Activated naive CD8-positive, alpha-beta T cell (primary cell): ENCODE data around the gene CCND1.
"Not testable (repeated sequence)": the region's sequence is repeated elsewhere in the genome, so short reads cannot be mapped to it uniquely, and the experiment has no call there.

ENCODE experiments used
- H3K27ac Mint-ChIP-seq: one replicate; pipeline ENCODE4 v1.8.0; 2021; ENCODE audit warnings: mixed read lengths
- H3K27me3 Mint-ChIP-seq: one replicate; pipeline ENCODE4 v1.8.0; 2021; ENCODE audit warnings: mixed read lengths
- H3K36me3 Mint-ChIP-seq: one replicate; pipeline ENCODE4 v1.8.0; 2021; ENCODE audit warnings: mixed read lengths
- H3K4me1 Mint-ChIP-seq: one replicate; pipeline ENCODE4 v1.8.0; 2021; ENCODE audit warnings: low read depth, mixed read lengths
- H3K4me3 Mint-ChIP-seq: one replicate; pipeline ENCODE4 v1.8.0; 2021; ENCODE audit warnings: mild to moderate bottlenecking, mixed read lengths
- H3K9me3 Mint-ChIP-seq: one replicate; pipeline ENCODE4 v1.8.0; 2021; ENCODE audit warnings: low read depth, mixed read lengths

Gene CCND1

DNA sequence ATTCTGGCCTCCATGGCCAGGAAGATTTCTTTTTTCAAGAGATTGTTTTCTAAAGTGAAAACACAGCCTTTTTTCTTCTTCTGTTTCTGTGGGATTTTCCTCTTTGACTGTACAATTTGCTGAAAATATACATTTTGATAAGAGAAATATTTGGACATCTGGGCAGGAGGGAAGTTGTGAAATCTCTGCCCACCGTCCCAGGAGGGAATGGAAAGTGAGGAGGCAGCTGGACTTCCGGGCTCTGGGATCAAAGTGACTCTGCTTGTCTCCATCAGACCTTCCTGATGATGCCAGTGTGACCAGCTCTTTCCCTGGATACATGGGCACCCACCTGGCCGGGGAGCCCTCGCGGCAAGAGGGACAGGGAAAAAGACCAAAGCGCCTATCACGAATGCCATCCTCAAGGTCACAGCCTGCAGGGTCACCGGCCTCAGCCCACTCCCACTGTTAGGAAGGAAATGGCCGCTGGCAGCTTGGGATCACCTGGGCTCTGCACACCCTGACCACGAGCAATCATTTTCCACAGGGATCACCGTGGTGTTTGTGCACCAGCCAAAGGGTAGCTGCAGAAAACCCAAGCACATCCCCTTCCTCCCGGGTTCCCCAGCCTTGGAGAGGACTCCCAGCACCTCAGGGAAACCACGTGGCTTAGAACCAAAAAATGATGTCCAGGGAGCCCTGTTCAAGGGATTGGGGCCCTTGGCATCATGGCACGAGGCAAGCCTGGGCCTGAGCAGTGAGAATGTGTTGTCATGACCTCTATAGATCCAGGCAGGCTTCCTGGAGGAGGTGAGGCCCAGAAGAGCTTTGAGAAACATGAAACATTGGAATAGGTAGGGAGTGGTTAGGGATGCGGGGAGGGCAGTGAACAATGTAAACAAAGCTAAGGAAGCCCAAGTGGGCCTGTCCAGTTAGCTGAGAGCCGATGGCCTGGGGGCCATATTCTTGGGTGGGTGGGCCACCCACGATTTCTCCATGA is 29.1 kb upstream of the CCND1 start:
- H3K27me3 Mint-ChIP-seq, result peaks cover 4% of the 10 kb centered on the region
- H3K4me3 Mint-ChIP-seq, result no peak overlapping the region
- peaks cover 4% of the 10 kb centered on the region for H3K36me3 Mint-ChIP-seq
- H3K27ac Mint-ChIP-seq, result no peak overlapping the region
- H3K9me3 Mint-ChIP-seq, result peaks cover 7% of the 10 kb centered on the region
- no peaks in the 10 kb centered on the region for H3K4me1 Mint-ChIP-seq

DNA sequence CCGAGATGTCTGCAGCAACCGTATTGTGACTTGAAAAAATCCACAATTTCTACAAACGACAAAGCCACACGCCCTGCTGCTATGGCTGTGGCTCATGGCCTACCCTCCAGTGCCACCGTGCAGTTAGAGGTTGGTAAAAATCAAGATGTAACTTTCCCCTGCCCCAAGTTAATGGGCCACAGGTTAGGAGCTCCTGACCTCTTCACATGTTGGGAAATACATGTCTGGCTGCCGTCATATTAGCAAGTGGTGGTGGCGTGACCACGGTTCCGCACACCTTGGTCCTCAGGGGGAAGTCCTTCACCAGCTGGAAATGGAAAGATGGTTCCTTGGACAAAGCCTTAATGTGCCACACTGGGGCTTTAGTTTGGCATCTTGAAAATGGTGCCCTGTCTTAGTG is 27.4 kb upstream of the CCND1 start:
- H3K4me3 Mint-ChIP-seq, result no peak overlapping the region
- H3K27ac Mint-ChIP-seq, result no peak overlapping the region
- peaks cover 1% of the 10 kb centered on the region for H3K9me3 Mint-ChIP-seq
- H3K4me1 Mint-ChIP-seq, result no peaks in the 10 kb centered on the region
- H3K36me3 Mint-ChIP-seq, result peaks cover under 1% of the 10 kb centered on the region
- peaks cover 6% of the 10 kb centered on the region for H3K27me3 Mint-ChIP-seq

DNA sequence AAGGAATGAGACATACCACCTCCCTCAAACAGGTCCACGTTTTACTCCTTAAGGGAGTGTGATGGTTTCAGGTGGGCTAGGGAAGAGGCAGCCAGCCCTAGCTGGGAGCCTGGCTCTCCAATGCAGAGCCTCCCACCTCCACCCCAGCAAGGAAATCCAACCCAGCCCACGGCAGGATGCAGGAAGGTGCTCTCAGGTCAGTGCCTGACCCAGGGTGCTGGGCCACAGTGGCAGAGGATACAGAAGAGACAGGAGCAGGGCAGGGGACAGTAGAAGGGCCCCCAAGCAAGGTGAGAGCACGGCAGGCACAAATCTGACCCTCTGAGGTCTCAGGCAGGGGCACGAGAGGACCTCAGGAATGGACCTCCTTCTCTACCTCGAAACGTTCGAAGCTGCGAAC is 26.9 kb upstream of the CCND1 start:
- no peak overlapping the region for H3K4me3 Mint-ChIP-seq
- H3K27me3 Mint-ChIP-seq, result peaks cover 5% of the 10 kb centered on the region
- H3K9me3 Mint-ChIP-seq, result no peaks in the 10 kb centered on the region
- H3K27ac Mint-ChIP-seq, result no peak overlapping the region
- no peaks in the 10 kb centered on the region for H3K36me3 Mint-ChIP-seq
- no peaks in the 10 kb centered on the region for H3K4me1 Mint-ChIP-seq

DNA sequence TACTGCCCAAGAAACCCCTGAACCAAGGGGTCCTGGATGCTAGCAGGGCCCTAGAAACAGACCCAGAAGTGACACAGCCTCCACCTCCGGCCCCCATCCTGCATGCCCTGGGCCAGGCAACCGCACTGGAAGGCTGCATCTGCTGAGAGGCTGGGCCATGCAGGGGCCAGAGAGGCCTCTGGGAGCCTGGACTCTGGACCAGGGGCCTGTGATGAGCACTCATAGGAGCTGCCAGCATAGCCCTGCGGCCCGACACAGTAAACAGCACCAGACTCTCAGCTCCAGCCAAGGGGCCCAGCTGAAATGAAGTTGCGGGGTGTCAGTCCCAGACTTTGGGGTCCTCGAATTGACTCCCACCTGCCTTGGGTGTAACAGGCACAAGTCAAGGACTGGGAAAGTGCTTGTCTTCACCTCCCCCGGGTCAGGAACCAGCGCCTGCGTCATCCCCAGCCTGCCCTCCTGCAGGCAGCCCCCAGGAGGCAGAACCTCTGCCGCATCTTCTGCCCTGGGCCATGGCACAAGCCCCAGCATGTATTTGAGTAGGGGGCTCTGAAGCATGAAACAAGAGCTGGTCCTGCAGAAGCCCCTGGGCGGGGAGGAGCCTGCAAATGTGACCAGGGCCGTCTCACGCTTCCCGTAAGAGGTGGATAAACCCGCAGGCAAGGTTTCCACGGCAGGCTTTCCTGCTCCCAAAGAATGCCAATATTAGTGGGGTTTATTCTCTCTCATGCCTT is 25.2 kb upstream of the CCND1 start:
- no peaks in the 10 kb centered on the region for H3K36me3 Mint-ChIP-seq
- H3K4me1 Mint-ChIP-seq, result no peaks in the 10 kb centered on the region
- H3K9me3 Mint-ChIP-seq, result no peaks in the 10 kb centered on the region
- H3K27me3 Mint-ChIP-seq, result peaks cover 5% of the 10 kb centered on the region
- no peak overlapping the region for H3K4me3 Mint-ChIP-seq
- H3K27ac Mint-ChIP-seq, result no peak overlapping the region

GRCh38 chr11:69617220-69617619 is 23.7 kb upstream of the CCND1 start:
- Mint-ChIP-seq H3K27ac (no peak overlapping the region), H3K9me3 (no peaks in the 10 kb centered on the region), H3K4me3 (no peak overlapping the region), H3K36me3 (no peaks in the 10 kb centered on the region), H3K27me3 (peaks cover 5% of the 10 kb centered on the region), H3K4me1 (no peaks in the 10 kb centered on the region)

DNA sequence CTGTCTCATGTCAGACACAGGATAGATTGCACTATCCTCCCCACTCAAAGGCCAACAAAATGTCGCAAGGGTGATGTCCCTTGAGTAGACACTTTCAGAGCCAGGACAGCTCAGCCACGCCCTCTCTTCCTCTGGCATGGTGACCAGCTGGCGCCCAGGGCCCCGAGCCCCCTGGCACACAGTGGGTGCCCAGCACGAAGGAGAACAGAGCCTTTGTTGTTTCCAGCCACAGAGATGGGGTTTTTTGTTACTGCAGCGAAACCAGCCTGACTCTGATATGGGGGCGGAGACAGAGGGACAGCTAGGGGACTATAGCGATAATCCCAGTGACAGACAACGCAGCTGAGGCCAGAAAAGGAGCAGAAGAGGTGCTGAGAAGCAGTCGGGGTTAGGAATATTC is 23.3 kb upstream of the CCND1 start:
- no peak overlapping the region for H3K4me3 Mint-ChIP-seq
- H3K27ac Mint-ChIP-seq, result no peak overlapping the region
- no peaks in the 10 kb centered on the region for H3K4me1 Mint-ChIP-seq
- H3K9me3 Mint-ChIP-seq, result no peaks in the 10 kb centered on the region
- no peaks in the 10 kb centered on the region for H3K36me3 Mint-ChIP-seq
- peaks cover 5% of the 10 kb centered on the region for H3K27me3 Mint-ChIP-seq

DNA sequence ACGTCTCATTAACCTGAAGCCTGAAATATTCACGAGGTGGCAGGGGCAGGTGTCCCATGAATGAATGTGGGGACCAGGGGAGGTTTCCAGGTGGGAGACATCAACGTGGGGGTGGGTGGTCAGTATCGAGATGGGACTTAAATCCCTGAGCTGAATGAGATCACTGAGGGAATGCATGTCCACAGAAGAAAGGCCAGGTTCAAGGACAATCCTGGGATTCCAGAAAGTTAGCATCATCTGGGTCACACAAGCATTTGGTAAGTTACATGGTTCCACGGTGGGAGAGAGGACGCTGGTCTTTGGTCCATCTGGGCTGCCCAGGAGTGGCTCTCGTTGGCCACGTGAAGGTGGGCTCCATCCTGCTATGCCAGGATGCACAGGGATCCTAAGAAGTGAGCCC is 22.7 kb upstream of the CCND1 start:
- Mint-ChIP-seq H3K27ac (no peak overlapping the region), H3K4me1 (no peaks in the 10 kb centered on the region), H3K36me3 (no peaks in the 10 kb centered on the region), H3K9me3 (no peaks in the 10 kb centered on the region), H3K4me3 (no peak overlapping the region), H3K27me3 (peaks cover 5% of the 10 kb centered on the region)

DNA sequence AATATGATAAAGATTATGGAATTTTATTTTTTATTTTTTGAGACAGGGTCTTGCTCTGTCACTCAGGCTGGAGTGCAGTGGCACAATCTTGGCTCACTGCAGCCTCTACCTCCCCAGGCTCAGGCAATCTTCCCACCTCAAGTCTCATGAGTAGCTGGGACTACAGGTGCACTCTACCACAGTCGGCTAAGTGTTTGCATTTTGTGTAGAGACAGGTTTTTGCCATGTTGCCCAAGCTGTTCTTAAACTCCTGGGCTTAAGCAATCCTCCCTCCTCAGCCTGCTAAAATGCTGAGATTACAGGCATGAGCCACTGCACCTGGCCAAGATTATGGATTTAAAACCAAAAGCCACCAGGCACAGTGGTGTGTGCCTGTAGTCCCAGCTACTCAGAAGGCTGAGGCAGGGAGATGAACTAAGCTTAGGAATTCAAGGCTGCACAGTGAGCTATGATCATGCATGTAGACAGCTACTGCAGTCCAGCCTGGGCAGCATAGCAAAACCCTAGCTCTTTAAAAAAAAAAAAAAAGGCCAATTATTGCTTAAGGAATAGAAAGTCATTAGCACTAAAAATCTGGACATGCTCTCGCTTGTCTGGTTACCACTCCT is 20.2 kb upstream of the CCND1 start:
- H3K4me3 Mint-ChIP-seq, result no peak overlapping the region
- H3K9me3 Mint-ChIP-seq, result no peaks in the 10 kb centered on the region
- no peaks in the 10 kb centered on the region for H3K36me3 Mint-ChIP-seq
- H3K4me1 Mint-ChIP-seq, result no peaks in the 10 kb centered on the region
- no peak overlapping the region for H3K27ac Mint-ChIP-seq
- peaks cover 9% of the 10 kb centered on the region for H3K27me3 Mint-ChIP-seq

GRCh38 chr11:69622097-69622681 is 18.8 kb upstream of the CCND1 start:
- not testable (repeated sequence) for H3K9me3 Mint-ChIP-seq, H3K36me3 Mint-ChIP-seq, H3K4me3 Mint-ChIP-seq, H3K4me1 Mint-ChIP-seq, H3K27ac Mint-ChIP-seq
- peaks cover 12% of the 10 kb centered on the region for H3K27me3 Mint-ChIP-seq

- H3K4me1 Mint-ChIP-seq, result no peaks in the 10 kb centered on the region
- no peaks in the 10 kb centered on the region for H3K9me3 Mint-ChIP-seq
- no peak overlapping the region for H3K27ac Mint-ChIP-seq
Measured at GRCh38 chr11:69624293-69624692, 16.7 kb upstream of the CCND1 start.

GRCh38 chr11:69625476-69625875 is 15.5 kb upstream of the CCND1 start:
- Mint-ChIP-seq H3K4me1 (no peaks in the 10 kb centered on the region), H3K4me3 (no peak overlapping the region), H3K36me3 (peaks cover 6% of the 10 kb centered on the region), H3K9me3 (peaks cover 5% of the 10 kb centered on the region), H3K27ac (no peak overlapping the region), H3K27me3 (peaks cover 13% of the 10 kb centered on the region)

More at GRCh38 chr11:69624293-69624692, 16.7 kb upstream of the CCND1 start:
- no peak overlapping the region for H3K4me3 Mint-ChIP-seq
- H3K36me3 Mint-ChIP-seq, result no peaks in the 10 kb centered on the region
- peaks cover 9% of the 10 kb centered on the region for H3K27me3 Mint-ChIP-seq

- Mint-ChIP-seq H3K4me1 (no peaks in the 10 kb centered on the region), H3K4me3 (no peak overlapping the region), H3K9me3 (peaks cover 5% of the 10 kb centered on the region), H3K27ac (no peak overlapping the region), H3K36me3 (peaks cover 6% of the 10 kb centered on the region), H3K27me3 (peaks cover 13% of the 10 kb centered on the region)
Measured at GRCh38 chr11:69627551-69627950, 13.4 kb upstream of the CCND1 start.

DNA sequence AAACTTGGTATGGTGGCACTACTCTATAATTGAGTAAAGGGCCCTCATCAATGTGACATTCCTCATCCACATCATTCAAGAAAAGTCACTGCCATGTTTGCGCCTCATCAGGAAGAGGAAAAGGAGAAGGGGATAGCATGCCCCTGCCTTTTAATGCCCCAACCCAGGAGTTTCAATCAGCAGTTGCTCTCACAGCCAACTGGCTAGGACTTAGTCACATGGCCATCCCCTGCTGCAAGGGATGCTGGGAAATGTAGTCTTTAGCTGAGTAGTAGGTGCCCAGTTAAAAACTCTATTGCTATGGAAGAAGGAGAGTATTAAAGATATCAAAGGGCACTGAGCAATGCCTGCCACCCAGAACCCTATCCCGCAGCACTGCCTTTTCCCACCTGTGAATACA is 10.9 kb upstream of the CCND1 start:
- Mint-ChIP-seq H3K4me1 (no peaks in the 10 kb centered on the region), H3K9me3 (peaks cover 5% of the 10 kb centered on the region), H3K4me3 (no peak overlapping the region), H3K36me3 (peaks cover 6% of the 10 kb centered on the region), H3K27me3 (peaks cover 15% of the 10 kb centered on the region), H3K27ac (no peak overlapping the region)

- H3K27me3 Mint-ChIP-seq, result peaks cover 13% of the 10 kb centered on the region
- H3K4me3 Mint-ChIP-seq, result no peak overlapping the region
- H3K36me3 Mint-ChIP-seq, result peaks cover 6% of the 10 kb centered on the region
- peaks cover 5% of the 10 kb centered on the region for H3K9me3 Mint-ChIP-seq
- no peak overlapping the region for H3K27ac Mint-ChIP-seq
- no peaks in the 10 kb centered on the region for H3K4me1 Mint-ChIP-seq
Measured at GRCh38 chr11:69630424-69630823, 10.5 kb upstream of the CCND1 start.

DNA sequence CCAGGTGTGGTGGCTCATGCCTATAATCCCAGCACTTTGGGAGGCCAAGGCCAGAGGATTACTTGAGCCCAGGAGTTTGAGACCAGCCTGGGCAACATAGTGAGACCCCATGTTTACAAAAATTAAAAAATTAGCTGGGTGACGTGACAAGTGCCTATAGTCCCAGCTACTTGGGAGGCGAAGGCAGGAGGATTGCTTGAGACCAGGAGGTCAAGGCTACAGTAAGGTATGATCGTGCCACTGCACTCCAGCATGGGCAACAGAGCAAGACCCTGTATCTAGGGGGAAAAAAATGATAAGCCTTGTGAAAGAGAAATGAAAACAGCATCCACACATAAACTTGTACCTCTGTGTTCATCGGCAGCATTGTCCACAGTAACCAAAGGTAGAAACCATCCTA is 8.1 kb upstream of the CCND1 start:
- Mint-ChIP-seq H3K4me3 (no peak overlapping the region), H3K27me3 (peaks cover 10% of the 10 kb centered on the region), H3K9me3 (peaks cover 5% of the 10 kb centered on the region), H3K27ac (no peak overlapping the region), H3K4me1 (peaks cover 7% of the 10 kb centered on the region), H3K36me3 (peaks cover 6% of the 10 kb centered on the region)
